HEK293 (cell line): Measurements from ENCODE around the gene RALGAPA1.

Source experiments
- CTCF ChIA-PET: fragments of 350-600 bp; formaldehyde crosslinking; extraction: SDS; loops from one replicate; lab custom pipeline; 2021; ENCODE audit warnings: antibody characterized with exemption; lab: Yijun Ruan, JAX
- POLR2A ChIA-PET: fragments of 300-600 bp; formaldehyde crosslinking; extraction: SDS; loops from one replicate; lab custom pipeline; 2020; ENCODE audit warnings: antibody characterized with exemption, inconsistent platforms; lab: Yijun Ruan, JAX
- H3K27ac ChIP-seq: fragments of 200-500 bp; sonication (Bioruptor generic); 2 replicates; pipeline ENCODE4 v1.5.1; 2014; ENCODE audit warnings: low read depth, low read length, control low read depth, inconsistent platforms; ENCODE audit errors: extremely low read depth
- H3K36me3 ChIP-seq, 2 experiments: fragments of 200-500 bp in 1 of 2; sonication (Bioruptor generic) in 1 of 2; 1 replicate in 1 of 2; 2 replicates in 1 of 2; pipeline ENCODE4 v1.5.1; 2014 to 2017; ENCODE audit warnings: inconsistent platforms in 2 of 2, low read length in 2 of 2; ENCODE audit not compliant: control insufficient read depth in 2 of 2, insufficient read depth in 1 of 2
- H3K4me1 ChIP-seq: fragments of 200-500 bp; sonication (Bioruptor generic); 2 replicates; pipeline ENCODE4 v1.5.1; 2014; ENCODE audit warnings: mild to moderate bottlenecking, low read length, inconsistent platforms; ENCODE audit not compliant: control insufficient read depth, insufficient read depth
- H3K4me3 ChIP-seq: 2 replicates; pipeline ENCODE4 v1.5.1; 2011; ENCODE audit warnings: low read depth, mild to moderate bottlenecking, control low read depth, low read length, moderate library complexity
- H3K9me3 ChIP-seq: fragments of 200-500 bp; sonication (Bioruptor generic); 2 replicates; pipeline ENCODE4 v1.5.1; 2014; ENCODE audit warnings: low read depth, low read length, inconsistent platforms; ENCODE audit not compliant: control insufficient read depth, insufficient read depth
- HOXA7 ChIP-seq: sonication (generic); formaldehyde crosslinking; IDR thresholded peaks from 2 replicates; pipeline ENCODE4 v1.8.1; 2022; ENCODE audit warnings: missing genetic modification reagents, borderline replicate concordance
- ZEB2 ChIP-seq: fragments of 450-650 bp; formaldehyde crosslinking; IDR thresholded peaks from 2 replicates; pipeline ENCODE4 v1.5.1; 2016; ENCODE audit warnings: missing biosample characterization, missing genetic modification characterization
- ZFHX2 ChIP-seq: fragments of 450-650 bp; formaldehyde crosslinking; conservative IDR thresholded peaks from 2 replicates; pipeline ENCODE4 v1.5.1; 2016; ENCODE audit warnings: missing biosample characterization, missing genetic modification characterization
- ZNF10 ChIP-seq: fragments of 450-650 bp; formaldehyde crosslinking; IDR thresholded peaks from 2 replicates; pipeline ENCODE4 v1.5.1; 2017; ENCODE audit warnings: missing biosample characterization, missing genetic modification characterization
- ZNF121 ChIP-seq: fragments of 450-650 bp; formaldehyde crosslinking; IDR thresholded peaks from 2 replicates; pipeline ENCODE4 v1.5.1; 2016; ENCODE audit warnings: missing biosample characterization, missing genetic modification characterization
- ZNF155 ChIP-seq: fragments of 450-650 bp; formaldehyde crosslinking; IDR thresholded peaks from 2 replicates; pipeline ENCODE4 v1.5.1; 2016; ENCODE audit warnings: missing biosample characterization, missing genetic modification characterization
- ZNF184 ChIP-seq: fragments of 450-650 bp; IDR thresholded peaks from 2 replicates; pipeline ENCODE4 v1.5.1; 2018; ENCODE audit warnings: missing biosample characterization, mild to moderate bottlenecking, missing genetic modification characterization
- ZNF24 ChIP-seq: fragments of 450-650 bp; formaldehyde crosslinking; IDR thresholded peaks from 2 replicates; pipeline ENCODE4 v1.5.1; 2016; ENCODE audit warnings: missing biosample characterization, missing genetic modification characterization
- ZNF311 ChIP-seq: fragments of 450-650 bp; formaldehyde crosslinking; IDR thresholded peaks from 2 replicates; pipeline ENCODE4 v1.5.1; 2017; ENCODE audit warnings: missing biosample characterization, missing genetic modification characterization, borderline replicate concordance
- ZNF354C ChIP-seq: fragments of 450-650 bp; formaldehyde crosslinking; IDR thresholded peaks from 2 replicates; pipeline ENCODE4 v1.5.1; 2016; ENCODE audit warnings: missing biosample characterization, missing genetic modification characterization, low read depth, borderline replicate concordance
- ZNF423 ChIP-seq: fragments of 450-650 bp; formaldehyde crosslinking; IDR thresholded peaks from 2 replicates; pipeline ENCODE4 v1.5.1; 2016; ENCODE audit warnings: missing biosample characterization, missing genetic modification characterization
- ZNF621 ChIP-seq: fragments of 450-650 bp; formaldehyde crosslinking; IDR thresholded peaks from 2 replicates; pipeline ENCODE4 v1.5.1; 2017; ENCODE audit warnings: missing biosample characterization, missing genetic modification characterization
- ZNF623 ChIP-seq: fragments of 450-650 bp; formaldehyde crosslinking; IDR thresholded peaks from 2 replicates; pipeline ENCODE4 v1.5.1; 2016; ENCODE audit warnings: missing biosample characterization, missing genetic modification characterization
- ZSCAN30 ChIP-seq: fragments of 450-650 bp; IDR thresholded peaks from 2 replicates; pipeline ENCODE4 v1.5.1; 2018; ENCODE audit warnings: missing biosample characterization, mild to moderate bottlenecking, missing genetic modification characterization, moderate library complexity
- TF ChIP-seq, protein P1 (sequence below): fragments of 450-650 bp; formaldehyde crosslinking; IDR thresholded peaks from 2 replicates; pipeline ENCODE4 v1.5.0; 2017; ENCODE audit warnings: missing biosample characterization, missing genetic modification characterization, borderline replicate concordance
- TF ChIP-seq, protein P2 (sequence below): fragments of 450-650 bp; formaldehyde crosslinking; IDR thresholded peaks from 2 replicates; pipeline ENCODE4 v1.5.1; 2016; ENCODE audit warnings: missing biosample characterization, missing genetic modification characterization
- TF ChIP-seq, protein P3 (sequence below): fragments of 450-650 bp; formaldehyde crosslinking; IDR thresholded peaks from 2 replicates; pipeline ENCODE4 v1.5.1; 2016; ENCODE audit warnings: missing biosample characterization, missing genetic modification characterization
- TF ChIP-seq, protein P4 (sequence below): fragments of 450-650 bp; formaldehyde crosslinking; IDR thresholded peaks from 2 replicates; pipeline ENCODE4 v1.5.1; 2017; ENCODE audit warnings: missing biosample characterization, missing genetic modification characterization
- TF ChIP-seq, protein P5 (sequence below): fragments of 450-650 bp; formaldehyde crosslinking; IDR thresholded peaks from 2 replicates; pipeline ENCODE4 v1.5.1; 2016; ENCODE audit warnings: missing biosample characterization, missing genetic modification characterization
- TF ChIP-seq, protein P6 (sequence below): fragments of 450-650 bp; formaldehyde crosslinking; IDR thresholded peaks from 2 replicates; pipeline ENCODE4 v1.5.1; 2016; ENCODE audit warnings: missing biosample characterization, missing genetic modification characterization, low read depth
- TF ChIP-seq, protein P7 (sequence below): fragments of 450-650 bp; formaldehyde crosslinking; IDR thresholded peaks from 2 replicates; pipeline ENCODE4 v1.5.1; 2016; ENCODE audit warnings: missing biosample characterization, missing genetic modification characterization, low read depth

Gene RALGAPA1

DNA sequence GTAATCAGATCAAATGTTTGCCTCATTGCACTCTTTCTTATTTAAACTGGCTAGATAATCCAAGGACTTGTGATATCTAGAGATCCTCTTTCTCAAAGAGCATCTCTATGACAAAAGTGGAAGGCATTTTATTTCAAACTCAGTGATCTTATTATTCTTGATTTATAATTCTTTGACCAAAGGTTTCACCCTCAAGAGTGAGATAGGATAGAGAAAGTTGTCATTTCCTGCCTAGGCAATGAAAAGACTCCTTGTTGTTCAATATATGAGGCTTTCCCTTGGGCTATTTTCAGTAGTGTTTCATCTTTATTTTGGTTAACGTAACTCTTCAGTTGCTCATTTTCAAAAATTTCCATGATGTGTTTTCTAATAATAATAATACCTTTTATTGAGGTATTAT lies 293.2 kb downstream of the RALGAPA1 start:
- Histone ChIP-seq H3K4me3 (no peak overlapping the region), H3K9me3 (no peaks in the 10 kb centered on the region), H3K27ac (no peak overlapping the region), H3K36me3 (no peaks in the 10 kb centered on the region)
- POLR2A ChIA-PET, result no interaction called here
- TF ChIP-seq, protein P1, sequence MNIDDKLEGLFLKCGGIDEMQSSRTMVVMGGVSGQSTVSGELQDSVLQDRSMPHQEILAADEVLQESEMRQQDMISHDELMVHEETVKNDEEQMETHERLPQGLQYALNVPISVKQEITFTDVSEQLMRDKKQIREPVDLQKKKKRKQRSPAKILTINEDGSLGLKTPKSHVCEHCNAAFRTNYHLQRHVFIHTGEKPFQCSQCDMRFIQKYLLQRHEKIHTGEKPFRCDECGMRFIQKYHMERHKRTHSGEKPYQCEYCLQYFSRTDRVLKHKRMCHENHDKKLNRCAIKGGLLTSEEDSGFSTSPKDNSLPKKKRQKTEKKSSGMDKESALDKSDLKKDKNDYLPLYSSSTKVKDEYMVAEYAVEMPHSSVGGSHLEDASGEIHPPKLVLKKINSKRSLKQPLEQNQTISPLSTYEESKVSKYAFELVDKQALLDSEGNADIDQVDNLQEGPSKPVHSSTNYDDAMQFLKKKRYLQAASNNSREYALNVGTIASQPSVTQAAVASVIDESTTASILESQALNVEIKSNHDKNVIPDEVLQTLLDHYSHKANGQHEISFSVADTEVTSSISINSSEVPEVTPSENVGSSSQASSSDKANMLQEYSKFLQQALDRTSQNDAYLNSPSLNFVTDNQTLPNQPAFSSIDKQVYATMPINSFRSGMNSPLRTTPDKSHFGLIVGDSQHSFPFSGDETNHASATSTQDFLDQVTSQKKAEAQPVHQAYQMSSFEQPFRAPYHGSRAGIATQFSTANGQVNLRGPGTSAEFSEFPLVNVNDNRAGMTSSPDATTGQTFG (tag by site-specific recombination), result no peak
- no peak for TF ChIP-seq ZNF423
- TF ChIP-seq ZNF623 (tag by site-specific recombination), result no peak
- no peak for TF ChIP-seq ZNF354C (tag by site-specific recombination)
- TF ChIP-seq ZEB2 (tag by site-specific recombination), result no peak
- no peak for TF ChIP-seq ZFHX2 (tag by site-specific recombination)
- no peak for TF ChIP-seq ZSCAN30 (tag by site-specific recombination)
- no peak for TF ChIP-seq ZNF10
- TF ChIP-seq ZNF184, result no peak
- TF ChIP-seq, protein P2, sequence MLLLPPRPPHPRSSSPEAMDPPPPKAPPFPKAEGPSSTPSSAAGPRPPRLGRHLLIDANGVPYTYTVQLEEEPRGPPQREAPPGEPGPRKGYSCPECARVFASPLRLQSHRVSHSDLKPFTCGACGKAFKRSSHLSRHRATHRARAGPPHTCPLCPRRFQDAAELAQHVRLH (tag by site-specific recombination), result no peak
- no peak for TF ChIP-seq ZNF121 (tag by site-specific recombination)
- TF ChIP-seq ZNF311, result no peak
- TF ChIP-seq, protein P3, sequence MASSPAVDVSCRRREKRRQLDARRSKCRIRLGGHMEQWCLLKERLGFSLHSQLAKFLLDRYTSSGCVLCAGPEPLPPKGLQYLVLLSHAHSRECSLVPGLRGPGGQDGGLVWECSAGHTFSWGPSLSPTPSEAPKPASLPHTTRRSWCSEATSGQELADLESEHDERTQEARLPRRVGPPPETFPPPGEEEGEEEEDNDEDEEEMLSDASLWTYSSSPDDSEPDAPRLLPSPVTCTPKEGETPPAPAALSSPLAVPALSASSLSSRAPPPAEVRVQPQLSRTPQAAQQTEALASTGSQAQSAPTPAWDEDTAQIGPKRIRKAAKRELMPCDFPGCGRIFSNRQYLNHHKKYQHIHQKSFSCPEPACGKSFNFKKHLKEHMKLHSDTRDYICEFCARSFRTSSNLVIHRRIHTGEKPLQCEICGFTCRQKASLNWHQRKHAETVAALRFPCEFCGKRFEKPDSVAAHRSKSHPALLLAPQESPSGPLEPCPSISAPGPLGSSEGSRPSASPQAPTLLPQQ (tag by site-specific recombination), result no peak
- TF ChIP-seq, protein P4, sequence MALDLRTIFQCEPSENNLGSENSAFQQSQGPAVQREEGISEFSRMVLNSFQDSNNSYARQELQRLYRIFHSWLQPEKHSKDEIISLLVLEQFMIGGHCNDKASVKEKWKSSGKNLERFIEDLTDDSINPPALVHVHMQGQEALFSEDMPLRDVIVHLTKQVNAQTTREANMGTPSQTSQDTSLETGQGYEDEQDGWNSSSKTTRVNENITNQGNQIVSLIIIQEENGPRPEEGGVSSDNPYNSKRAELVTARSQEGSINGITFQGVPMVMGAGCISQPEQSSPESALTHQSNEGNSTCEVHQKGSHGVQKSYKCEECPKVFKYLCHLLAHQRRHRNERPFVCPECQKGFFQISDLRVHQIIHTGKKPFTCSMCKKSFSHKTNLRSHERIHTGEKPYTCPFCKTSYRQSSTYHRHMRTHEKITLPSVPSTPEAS (tag by site-specific recombination), result no peak
- TF ChIP-seq, all 188 proteins: peak for 0
- CTCF ChIA-PET, result no interaction called here
- no peaks in the 10 kb centered on the region for H3K4me1 ChIP-seq

DNA sequence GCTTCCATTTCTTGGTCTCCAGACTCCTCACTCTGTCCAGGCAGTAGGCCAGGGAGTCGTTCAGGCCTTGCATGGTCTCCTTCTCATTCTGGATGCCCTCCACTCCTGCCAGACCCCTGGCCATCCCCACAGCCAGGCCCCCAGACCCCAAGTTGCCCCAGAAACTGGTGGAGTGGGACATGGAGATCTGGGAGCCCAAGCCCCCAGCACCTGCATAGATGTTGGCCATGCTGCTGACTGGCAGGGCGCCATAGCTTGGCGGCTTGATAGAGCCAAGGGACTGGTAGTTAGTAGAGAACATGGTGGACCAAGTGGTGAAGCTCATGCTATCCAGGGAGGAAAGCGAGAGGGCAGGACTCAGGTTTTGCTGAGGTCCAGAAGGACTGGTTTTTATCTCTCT lies 296.3 kb downstream of the RALGAPA1 start:
- Histone ChIP-seq H3K36me3 (no peaks in the 10 kb centered on the region), H3K4me3 (no peak overlapping the region), H3K9me3 (no peaks in the 10 kb centered on the region), H3K4me1 (no peaks in the 10 kb centered on the region), H3K27ac (no peak overlapping the region)
- POLR2A ChIA-PET, result no interaction called here
- CTCF ChIA-PET, result no interaction called here
- TF ChIP-seq ZNF621 (tag by site-specific recombination) (no peak), ZSCAN30 (tag by site-specific recombination) (no peak), HOXA7 (CRISPR knock-in tag) (no peak), ZNF155 (tag by site-specific recombination) (no peak), ZNF24 (tag by site-specific recombination) (no peak)
- TF ChIP-seq, protein P5, sequence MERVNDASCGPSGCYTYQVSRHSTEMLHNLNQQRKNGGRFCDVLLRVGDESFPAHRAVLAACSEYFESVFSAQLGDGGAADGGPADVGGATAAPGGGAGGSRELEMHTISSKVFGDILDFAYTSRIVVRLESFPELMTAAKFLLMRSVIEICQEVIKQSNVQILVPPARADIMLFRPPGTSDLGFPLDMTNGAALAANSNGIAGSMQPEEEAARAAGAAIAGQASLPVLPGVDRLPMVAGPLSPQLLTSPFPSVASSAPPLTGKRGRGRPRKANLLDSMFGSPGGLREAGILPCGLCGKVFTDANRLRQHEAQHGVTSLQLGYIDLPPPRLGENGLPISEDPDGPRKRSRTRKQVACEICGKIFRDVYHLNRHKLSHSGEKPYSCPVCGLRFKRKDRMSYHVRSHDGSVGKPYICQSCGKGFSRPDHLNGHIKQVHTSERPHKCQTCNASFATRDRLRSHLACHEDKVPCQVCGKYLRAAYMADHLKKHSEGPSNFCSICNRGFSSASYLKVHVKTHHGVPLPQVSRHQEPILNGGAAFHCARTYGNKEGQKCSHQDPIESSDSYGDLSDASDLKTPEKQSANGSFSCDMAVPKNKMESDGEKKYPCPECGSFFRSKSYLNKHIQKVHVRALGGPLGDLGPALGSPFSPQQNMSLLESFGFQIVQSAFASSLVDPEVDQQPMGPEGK, result no peak
- TF ChIP-seq, protein P6, sequence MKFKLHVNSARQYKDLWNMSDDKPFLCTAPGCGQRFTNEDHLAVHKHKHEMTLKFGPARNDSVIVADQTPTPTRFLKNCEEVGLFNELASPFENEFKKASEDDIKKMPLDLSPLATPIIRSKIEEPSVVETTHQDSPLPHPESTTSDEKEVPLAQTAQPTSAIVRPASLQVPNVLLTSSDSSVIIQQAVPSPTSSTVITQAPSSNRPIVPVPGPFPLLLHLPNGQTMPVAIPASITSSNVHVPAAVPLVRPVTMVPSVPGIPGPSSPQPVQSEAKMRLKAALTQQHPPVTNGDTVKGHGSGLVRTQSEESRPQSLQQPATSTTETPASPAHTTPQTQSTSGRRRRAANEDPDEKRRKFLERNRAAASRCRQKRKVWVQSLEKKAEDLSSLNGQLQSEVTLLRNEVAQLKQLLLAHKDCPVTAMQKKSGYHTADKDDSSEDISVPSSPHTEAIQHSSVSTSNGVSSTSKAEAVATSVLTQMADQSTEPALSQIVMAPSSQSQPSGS (tag by site-specific recombination), result no peak
- TF ChIP-seq, protein P7, sequence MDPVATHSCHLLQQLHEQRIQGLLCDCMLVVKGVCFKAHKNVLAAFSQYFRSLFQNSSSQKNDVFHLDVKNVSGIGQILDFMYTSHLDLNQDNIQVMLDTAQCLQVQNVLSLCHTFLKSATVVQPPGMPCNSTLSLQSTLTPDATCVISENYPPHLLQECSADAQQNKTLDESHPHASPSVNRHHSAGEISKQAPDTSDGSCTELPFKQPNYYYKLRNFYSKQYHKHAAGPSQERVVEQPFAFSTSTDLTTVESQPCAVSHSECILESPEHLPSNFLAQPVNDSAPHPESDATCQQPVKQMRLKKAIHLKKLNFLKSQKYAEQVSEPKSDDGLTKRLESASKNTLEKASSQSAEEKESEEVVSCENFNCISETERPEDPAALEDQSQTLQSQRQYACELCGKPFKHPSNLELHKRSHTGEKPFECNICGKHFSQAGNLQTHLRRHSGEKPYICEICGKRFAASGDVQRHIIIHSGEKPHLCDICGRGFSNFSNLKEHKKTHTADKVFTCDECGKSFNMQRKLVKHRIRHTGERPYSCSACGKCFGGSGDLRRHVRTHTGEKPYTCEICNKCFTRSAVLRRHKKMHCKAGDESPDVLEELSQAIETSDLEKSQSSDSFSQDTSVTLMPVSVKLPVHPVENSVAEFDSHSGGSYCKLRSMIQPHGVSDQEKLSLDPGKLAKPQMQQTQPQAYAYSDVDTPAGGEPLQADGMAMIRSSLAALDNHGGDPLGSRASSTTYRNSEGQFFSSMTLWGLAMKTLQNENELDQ (tag by site-specific recombination), result no peak
